H1 (cell line): ENCODE data around the gene DCDC2C. TPM values are rescaled to one million over a fixed set of nuclear protein-coding genes. Genes with fewer than 3 reads are reported as not detected.
A peak's percentile ranks its signal among the peaks of the same experiment; 100 is the strongest.

Experiments
- CTCF ChIA-PET: fragments of 300-600 bp; sonication (Branson Sonifier 250); formaldehyde crosslinking; loops from one replicate; lab custom pipeline; 2021; ENCODE audit not compliant: partially characterized antibody; lab: Charles Lee
- POLR2A ChIA-PET: fragments of 300-600 bp; sonication (Branson Sonifier 250); formaldehyde crosslinking; loops from one replicate; lab custom pipeline; 2021; ENCODE audit warnings: inconsistent platforms; ENCODE audit not compliant: partially characterized antibody; lab: Charles Lee
- DNase-seq, 2 experiments: peaks; one replicate each; pipeline versions ENCODE4 v3.0.0 to v3.0.0-alpha.2; 2010 to 2022; ENCODE audit warnings: low spot score in 2 of 2, low read depth in 1 of 2, mixed read lengths in 1 of 2
- FAIRE-seq: peaks from 2 replicates; lab custom pipeline; 2011; peaks lifted over from hg19 to GRCh38; lab: Jason Lieb, UNC
- H2AFZ ChIP-seq: 2 replicates; pipeline ENCODE4 v1.8.1; 2012; ENCODE audit warnings: low read length, inconsistent platforms
- H2AK5ac ChIP-seq: 2 replicates; pipeline ENCODE4 v1.6.1; 2013; ENCODE audit warnings: low read depth, low read length
- H2BK120ac ChIP-seq: replicated peaks from 2 replicates; pipeline ENCODE3; 2013; ENCODE audit warnings: low read depth, low read length, inconsistent platforms
- H2BK12ac ChIP-seq: 2 replicates; pipeline ENCODE4 v1.6.1; 2013; ENCODE audit warnings: low read depth, low read length
- H2BK15ac ChIP-seq: 2 replicates; pipeline ENCODE4 v1.6.1; 2013; ENCODE audit warnings: low read length
- H2BK20ac ChIP-seq: 2 replicates; pipeline ENCODE4 v1.6.1; 2013; ENCODE audit warnings: low read length
- H2BK5ac ChIP-seq: 2 replicates; pipeline ENCODE4 v1.6.1; 2013; ENCODE audit warnings: low read depth, low read length
- H3K14ac ChIP-seq: 2 replicates; pipeline ENCODE4 v1.6.1; 2013; ENCODE audit warnings: inconsistent platforms; ENCODE audit not compliant: insufficient read length
- H3K18ac ChIP-seq: 2 replicates; pipeline ENCODE4 v1.6.1; 2013; ENCODE audit warnings: low read length; ENCODE audit errors: extremely low read depth
- H3K23ac ChIP-seq: 2 replicates; pipeline ENCODE4 v1.6.1; 2013; ENCODE audit warnings: inconsistent platforms; ENCODE audit not compliant: insufficient read length
- H3K23me2 ChIP-seq: 2 replicates; pipeline ENCODE4 v1.6.1; 2013; ENCODE audit warnings: low read depth, low read length
- H3K27ac ChIP-seq: 2 replicates; pipeline ENCODE4 v1.6.1; 2011; ENCODE audit warnings: low read depth, low read length, inconsistent platforms
- H3K27me3 ChIP-seq, 4 experiments: replicated peaks in 1 of 4; 1 replicate in 1 of 4; 2 replicates in 3 of 4; pipeline versions ENCODE4 v1.6.1 to v1.8.1; 2011 to 2013; ENCODE audit warnings: low read length in 3 of 4, mild to moderate bottlenecking in 3 of 4, inconsistent platforms in 2 of 4, mixed read lengths in 2 of 4, moderate library complexity in 1 of 4; ENCODE audit not compliant: control insufficient read depth in 3 of 4, insufficient read depth in 3 of 4; ENCODE audit errors: extremely low read depth in 1 of 4
- H3K36me3 ChIP-seq, 4 experiments: 2 replicates each; pipeline versions ENCODE4 v1.6.1 to v1.8.1; 2011 to 2013; ENCODE audit warnings: mild to moderate bottlenecking in 4 of 4, low read length in 3 of 4, moderate library complexity in 2 of 4, control low read depth in 1 of 4, inconsistent platforms in 1 of 4; ENCODE audit not compliant: insufficient read depth in 4 of 4, control insufficient read depth in 2 of 4
- H3K4ac ChIP-seq: replicated peaks from 2 replicates; pipeline ENCODE3; 2013; ENCODE audit warnings: low read length, low read depth, mixed read lengths, inconsistent platforms; ENCODE audit not compliant: insufficient read length
- H3K4me1 ChIP-seq, 4 experiments: replicated peaks in 1 of 4; 1 replicate in 1 of 4; 2 replicates in 3 of 4; pipeline versions ENCODE4 v1.6.1 to v1.8.1; 2011 to 2013; ENCODE audit warnings: low read length in 3 of 4, inconsistent platforms in 2 of 4, mixed read lengths in 1 of 4; ENCODE audit not compliant: insufficient read depth in 4 of 4, control insufficient read depth in 3 of 4
- H3K4me2 ChIP-seq, 2 experiments: 2 replicates each; pipeline versions ENCODE4 v1.6.1 to v1.8.1; 2011 to 2013; ENCODE audit warnings: low read depth in 2 of 2, low read length in 2 of 2, control low read depth in 1 of 2, inconsistent platforms in 1 of 2, mild to moderate bottlenecking in 1 of 2; ENCODE audit not compliant: insufficient read depth in 1 of 2
- H3K4me3 ChIP-seq, 4 experiments: fragments of 200-600, 300-600 bp in 1 of 4; sonication (generic), shearing (Covaris generic), sonication (Bioruptor Twin) in 1 of 4; 2 replicates each; pipeline versions ENCODE4 v1.5.1 to v1.8.1; 2011 to 2016; ENCODE audit warnings: low read length in 4 of 4, low read depth in 3 of 4, control low read depth in 2 of 4, inconsistent platforms in 2 of 4, mild to moderate bottlenecking in 2 of 4, mixed read lengths in 1 of 4, moderate library complexity in 1 of 4; ENCODE audit not compliant: insufficient read depth in 2 of 4; ENCODE audit errors: extremely low read depth in 1 of 4
- H3K56ac ChIP-seq: replicated peaks from 2 replicates; pipeline ENCODE3; 2013; ENCODE audit warnings: low read depth, mild to moderate bottlenecking, mixed read lengths, low read length, inconsistent platforms; ENCODE audit not compliant: insufficient read length
- H3K79me1 ChIP-seq: 2 replicates; pipeline ENCODE4 v1.6.1; 2013; ENCODE audit warnings: low read depth, low read length, control low read depth
- H3K79me2 ChIP-seq, 2 experiments: 2 replicates each; pipeline versions ENCODE4 v1.6.1 to v1.8.1; 2012 to 2013; ENCODE audit warnings: low read length in 2 of 2, mild to moderate bottlenecking in 2 of 2, inconsistent platforms in 1 of 2; ENCODE audit not compliant: insufficient read depth in 2 of 2, control insufficient read depth in 1 of 2
- H3K9ac ChIP-seq, 4 experiments: replicated peaks in 1 of 4; 1 replicate in 1 of 4; 2 replicates in 3 of 4; pipeline versions ENCODE4 v1.6.1 to v1.8.1; 2011 to 2013; ENCODE audit warnings: low read depth in 3 of 4, low read length in 3 of 4, control low read depth in 2 of 4, mild to moderate bottlenecking in 2 of 4, moderate library complexity in 2 of 4, inconsistent platforms in 1 of 4; ENCODE audit errors: extremely low read depth in 1 of 4
- H3K9me3 ChIP-seq, 2 experiments: 2 replicates each; pipeline versions ENCODE4 v1.6.1 to v1.8.1; 2012 to 2013; ENCODE audit warnings: mild to moderate bottlenecking in 2 of 2, moderate library complexity in 2 of 2, control low read depth in 1 of 2, inconsistent platforms in 1 of 2, low read depth in 1 of 2, low read length in 1 of 2, mixed read lengths in 1 of 2; ENCODE audit not compliant: insufficient read depth in 2 of 2
- H4K20me1 ChIP-seq, 2 experiments: replicated peaks in 1 of 2; 2 replicates each; pipeline versions ENCODE3 to v1.8.1; 2011 to 2013; ENCODE audit warnings: inconsistent platforms in 2 of 2, low read length in 2 of 2, mild to moderate bottlenecking in 1 of 2; ENCODE audit not compliant: insufficient read depth in 2 of 2, control insufficient read depth in 1 of 2
- H4K5ac ChIP-seq: 2 replicates; pipeline ENCODE4 v1.6.1; 2013; ENCODE audit warnings: low read length, low read depth, mixed read lengths, inconsistent platforms; ENCODE audit not compliant: insufficient read length
- H4K8ac ChIP-seq: 2 replicates; pipeline ENCODE4 v1.8.0; 2013; ENCODE audit warnings: mild to moderate bottlenecking, moderate library complexity, low read length, inconsistent platforms; ENCODE audit not compliant: insufficient read depth; ENCODE audit errors: extremely low read depth
- H4K91ac ChIP-seq: replicated peaks from 2 replicates; pipeline ENCODE3; 2013; ENCODE audit warnings: low read length, mixed read lengths, inconsistent platforms; ENCODE audit not compliant: insufficient read length
- CREB1 ChIP-seq: IDR thresholded peaks from 2 replicates; pipeline ENCODE4 v1.6.1; 2012; ENCODE audit warnings: inconsistent platforms
- CTCF ChIP-seq, 3 experiments: IDR thresholded peaks; 1 replicate in 2 of 3; 2 replicates in 1 of 3; pipeline versions ENCODE4 v1.5.1 to v1.6.1; 2011; ENCODE audit warnings: low read length in 3 of 3, mild to moderate bottlenecking in 3 of 3, inconsistent platforms in 2 of 3, low read depth in 1 of 3, moderate library complexity in 1 of 3; ENCODE audit not compliant: insufficient read depth in 1 of 3; ENCODE audit errors: control extremely low read depth in 1 of 3
- RAD21 ChIP-seq, 2 experiments: IDR thresholded peaks in 1 of 2; conservative IDR thresholded peaks in 1 of 2; 2 replicates each; pipeline ENCODE4 v1.6.1; 2011; ENCODE audit warnings: low read depth in 2 of 2, low read length in 2 of 2, improper control_type of control experiment in 1 of 2, inconsistent platforms in 1 of 2, mild to moderate bottlenecking in 1 of 2, moderate library complexity in 1 of 2
- TAF1 ChIP-seq: IDR thresholded peaks from 2 replicates; pipeline ENCODE4 v1.6.1; 2011; ENCODE audit warnings: mild to moderate bottlenecking, low read depth, low read length
- WGBS, 2 experiments: shearing (Covaris generic) in 1 of 2; methylation state at CpG; one replicate each; pipeline versions ENCODE4 v1.1.6 to v1.1.7; 2013 to 2015; ENCODE audit warnings: low lambda C conversion rate in 2 of 2, mixed read lengths in 2 of 2, inconsistent platforms in 1 of 2, low coverage in 1 of 2, missing lambda C conversion rate in 1 of 2; ENCODE audit not compliant: insufficient replicate concordance in 2 of 2, insufficient coverage in 1 of 2, insufficient read length in 1 of 2; ENCODE audit errors: extremely low coverage in 1 of 2, missing lambda C conversion rate in 1 of 2; 5-methylcytosine and 5-hydroxymethylcytosine counted together
- polyA plus RNA-seq, 7 experiments: library from polyadenylated mRNA; depleted of rRNA in 3 of 7; stranded (reverse) in 5 of 7; unstranded in 2 of 7; fragments of >200 nt in 5 of 7; fragments of 200-250 nt in 2 of 7; gene quantifications; 1 replicate in 5 of 7; 2 replicates in 1 of 7; 4 replicates in 1 of 7; pipeline versions ENCODE4 v1.2.1 to v1.2.3, GENCODE V29; 2011 to 2013; ENCODE audit warnings: missing spikeins in 2 of 7, mixed read lengths in 2 of 7
- total RNA-seq: library from RNA; stranded (reverse); fragmentation: NEBNext Ultra II Directional; extraction: Animal tissue kit (Norgen Biotek cat#: 25700); gene quantifications from 2 replicates; pipeline ENCODE4 v1.2.1, GENCODE V29; 2021
- TF ChIP-seq, protein P1 (sequence below): IDR thresholded peaks from 2 replicates; pipeline ENCODE4 v1.6.1; 2011; ENCODE audit warnings: low read depth, mild to moderate bottlenecking, low read length; ENCODE audit not compliant: insufficient read depth

DCDC2C gene
- total and polyA plus RNA-seq, 2 of the 8 experiments (the other 6 are each of a cell fraction or from before 2014, with no cell fraction given), result 0.50 TPM; not detected in 1

GRCh38 chr2:3780477-3781402, 77.4 kb downstream of the DCDC2C start:
- peak overlapping the region; percentile 36; the same call in 1 of the 2 replicates for H2BK15ac ChIP-seq
- no peak overlapping the region for H2BK5ac ChIP-seq
- peak overlapping the region; percentile 100 for H2AFZ ChIP-seq
- H3K4me3 ChIP-seq, result no peak overlapping the region
- H3K4ac ChIP-seq, result no peak overlapping the region
- H4K91ac ChIP-seq, result no peak overlapping the region
- peaks cover 0 to 9% (median 4%) of the 10 kb centered on the region in 4 experiments; a peak in 3 of 7 replicates for H3K4me1 ChIP-seq
- no peaks in the 10 kb centered on the region for H3K9me3 ChIP-seq
- H2AK5ac ChIP-seq, result no peak overlapping the region
- H3K79me1 ChIP-seq, result no peaks in the 10 kb centered on the region
- H2BK20ac ChIP-seq, result no peak overlapping the region
- H3K36me3 ChIP-seq, result no peaks in the 10 kb centered on the region
- peak overlapping the region; percentile 55; the same call in 1 of the 2 replicates for H2BK12ac ChIP-seq
- H2BK120ac ChIP-seq, result no peak overlapping the region
- DNase-seq (peak in 1 of 2 experiments; percentile 72), FAIRE-seq (peak; percentile 32)
- no peak overlapping the region for H3K23ac ChIP-seq
- H3K27me3 ChIP-seq, result no peaks in the 10 kb centered on the region
- H3K79me2 ChIP-seq, result no peaks in the 10 kb centered on the region
- H3K4me2 ChIP-seq, result no peak overlapping the region; a peak in 1 of 4 replicates
- H4K8ac ChIP-seq, result no peak overlapping the region
- no peak overlapping the region for H3K56ac ChIP-seq
- H3K14ac ChIP-seq, result no peak overlapping the region
- H3K27ac ChIP-seq, result no peak overlapping the region
- 58% methylated on average over 23 of the region's 23 CpGs; no CpG with 5 or more reads in 1 of the 2 experiments for WGBS, 2 experiments
- H3K18ac ChIP-seq, result no peak overlapping the region
- H4K20me1 ChIP-seq, result no peaks in the 10 kb centered on the region
- H3K23me2 ChIP-seq, result no peaks in the 10 kb centered on the region
- POLR2A ChIA-PET, result interaction anchor here (0.7 kb wide), 1 partner anchor 27 kb away, joined by 3 read pairs; no protein-coding TSS in a partner anchor
- CTCF ChIA-PET, result interaction anchor here (0.6 to 6.6 kb wide), 33 partner anchors 8 to 139 kb away, joined by 3 to 63 read pairs (median 4); no protein-coding TSS in a partner anchor
- H4K5ac ChIP-seq, result no peak overlapping the region
- no peak overlapping the region for H3K9ac ChIP-seq
- TF ChIP-seq TAF1 (no peak), RAD21 (IDR thresholded peaks at IDR 0.05 in 1 of 2, conservative IDR thresholded peaks at IDR 0.05 in 1 of 2; ENCODE audit: low read depth in 2 of 2, low read length in 2 of 2) (peak; percentile 67 to 74), CREB1 (0 out of 2 replicates have a peak, but pooled peaks have one; percentile 33), CTCF (IDR thresholded peaks at IDR 0.05; ENCODE audit: control extremely low read depth in 1 of 3, insufficient read depth in 1 of 3, low read depth in 1 of 3, low read length in 3 of 3) (peak; percentile 73 to 85 (median 81))
- TF ChIP-seq, protein P1, sequence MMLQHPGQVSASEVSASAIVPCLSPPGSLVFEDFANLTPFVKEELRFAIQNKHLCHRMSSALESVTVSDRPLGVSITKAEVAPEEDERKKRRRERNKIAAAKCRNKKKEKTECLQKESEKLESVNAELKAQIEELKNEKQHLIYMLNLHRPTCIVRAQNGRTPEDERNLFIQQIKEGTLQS, result no peak
